ENCODE data around the gene RPS6KA3. TPM values are rescaled to one million over a fixed set of nuclear protein-coding genes. Genes with fewer than 3 reads are reported as not detected.

Gene RPS6KA3
- total RNA-seq = 10 to 100 TPM; 48.9 to 59.0 (median 50.6) TPM

DNA sequence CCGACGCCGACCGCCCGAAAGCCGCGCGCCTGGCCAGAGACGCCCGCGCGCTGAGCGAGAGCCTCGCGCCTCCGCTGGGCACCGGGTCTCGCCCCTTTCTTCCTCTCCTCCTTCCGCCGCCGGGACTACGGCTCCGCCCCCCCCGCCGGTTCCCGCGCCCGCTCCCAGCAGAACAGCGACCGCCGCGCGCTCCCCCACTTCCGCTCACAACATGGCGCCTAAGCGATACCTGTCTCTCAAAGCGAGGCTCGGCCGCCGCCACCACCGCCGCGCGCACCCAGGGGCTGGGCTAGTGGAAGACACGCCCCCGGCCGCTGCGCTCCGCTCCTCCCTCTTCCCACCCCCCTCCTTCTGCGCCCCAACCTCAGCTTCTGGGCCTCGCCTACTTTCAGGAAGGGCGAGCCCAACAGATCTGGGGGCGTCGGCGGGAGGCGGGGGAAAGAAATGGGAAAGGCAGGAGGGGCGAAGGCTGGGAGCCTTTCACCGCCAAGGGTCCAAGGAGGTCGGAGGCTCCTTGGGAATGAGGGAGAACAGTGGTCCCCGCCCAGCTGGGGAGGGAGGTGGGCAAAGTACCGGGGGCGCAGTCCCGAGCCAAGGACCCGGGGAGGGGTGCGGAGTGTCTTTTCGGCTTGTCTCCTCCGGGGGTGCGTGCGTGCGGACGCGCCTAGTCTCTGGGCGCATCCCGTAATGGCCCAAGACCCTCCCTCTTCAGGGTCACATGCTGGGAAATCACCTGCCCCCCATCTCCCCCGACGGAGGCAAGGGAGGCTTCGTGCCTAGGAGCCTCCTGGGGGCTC is at the start of gene RPS6KA3:
Gene RPS6KA3 (minus strand): TSS at position 100 of the 797 bp plus-strand sequence. CDS start 277 bp downstream, outside the sequence.
- intact Hi-C loops (cut with DNase I; ENCODE audit: low total_unique reads) = no loop called here
- H3K36me3 ChIP-seq = no peaks in the 10 kb centered on the region
- DNase-seq = peak; percentile 89 to 90

DNA sequence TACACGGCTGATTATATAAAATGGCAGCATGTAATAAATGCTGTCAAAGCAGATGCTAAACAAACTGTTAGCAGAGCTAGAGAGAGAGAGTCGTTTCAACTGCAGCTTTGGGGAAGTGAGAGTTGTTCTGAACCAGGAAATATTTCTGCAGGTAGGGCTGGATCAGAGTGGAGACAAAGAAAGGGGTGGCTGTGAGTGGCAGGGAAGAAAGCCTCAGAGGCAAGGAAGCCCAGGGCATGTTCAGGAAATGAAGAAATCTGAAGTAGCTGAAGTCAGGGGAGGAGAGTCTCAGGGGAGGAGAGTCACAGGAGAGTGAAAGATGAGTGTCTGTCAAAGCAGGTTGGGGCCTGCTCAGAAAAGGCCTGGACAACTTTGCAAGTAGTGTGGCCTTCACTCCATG is 48.4 kb upstream of the RPS6KA3 start:
- DNase-seq = no peak
- TF ChIP-seq POLR2A (IDR thresholded peaks at IDR 0.05) (no peak), CTCF (IDR thresholded peaks at IDR 0.05) (no peak)
- H3K4me1 ChIP-seq = no peaks in the 10 kb centered on the region
- intact Hi-C loops (cut with DNase I; ENCODE audit: low total_unique reads) = no loop called here
- no peaks in the 10 kb centered on the region for H3K9me3 ChIP-seq
- no peak overlapping the region for H3K4me3 ChIP-seq
- H3K36me3 ChIP-seq = no peaks in the 10 kb centered on the region
- no peak overlapping the region for H3K27ac ChIP-seq
- no peaks in the 10 kb centered on the region for H3K27me3 ChIP-seq

More for the DNA sequence above, at the start of gene RPS6KA3:
- TF ChIP-seq CTCF (IDR thresholded peaks at IDR 0.05) (no peak), POLR2A (IDR thresholded peaks at IDR 0.05) (peak; percentile 74 to 80)
- Histone ChIP-seq H3K9me3 (no peaks in the 10 kb centered on the region), H3K4me3 (peak within 1 kb of the TSS; percentile 58 to 65), H3K27ac (peak within 1 kb of the TSS; percentile 86 to 91), H3K27me3 (no peaks in the 10 kb centered on the region), H3K4me1 (no peaks in the 10 kb centered on the region)

GRCh38 chrX:20313899-20314298 is 47.2 kb upstream of the RPS6KA3 start:
- Histone ChIP-seq H3K4me1 (no peaks in the 10 kb centered on the region), H3K27ac (no peak overlapping the region), H3K9me3 (no peaks in the 10 kb centered on the region), H3K27me3 (no peaks in the 10 kb centered on the region), H3K4me3 (no peak overlapping the region), H3K36me3 (no peaks in the 10 kb centered on the region)
- intact Hi-C loops (cut with DNase I; ENCODE audit: low total_unique reads) = no loop called here
- DNase-seq = no peak
- TF ChIP-seq POLR2A (IDR thresholded peaks at IDR 0.05) = no peak

GRCh38 chrX:20312018-20312417 is 45.3 kb upstream of the RPS6KA3 start:
- Histone ChIP-seq H3K4me1 (no peaks in the 10 kb centered on the region), H3K4me3 (no peak overlapping the region), H3K36me3 (no peaks in the 10 kb centered on the region), H3K27me3 (no peaks in the 10 kb centered on the region), H3K9me3 (no peaks in the 10 kb centered on the region), H3K27ac (no peak overlapping the region)
- intact Hi-C loops (cut with DNase I; ENCODE audit: low total_unique reads) = no loop called here
- DNase-seq = no peak
- TF ChIP-seq POLR2A (IDR thresholded peaks at IDR 0.05) (no peak), CTCF (IDR thresholded peaks at IDR 0.05) (no peak)

DNA sequence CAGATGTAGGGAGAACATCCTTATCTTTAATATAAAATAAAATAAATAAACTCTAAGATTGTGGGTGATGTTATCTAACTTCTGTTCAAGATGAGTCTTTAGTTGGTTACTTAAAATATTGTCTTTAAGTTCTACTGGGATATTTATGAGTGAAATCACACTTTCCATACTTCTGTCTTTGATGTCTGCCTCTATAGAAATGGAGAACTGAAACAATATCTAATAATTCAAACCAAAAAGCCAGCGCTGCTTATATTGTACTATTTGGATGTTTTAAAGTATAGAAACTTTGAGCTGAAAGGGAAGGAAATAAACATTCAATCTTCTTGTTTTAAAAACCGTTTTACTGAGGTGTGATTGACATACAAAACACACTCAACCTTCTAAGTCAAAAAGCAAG is 44.8 kb upstream of the RPS6KA3 start:
- intact Hi-C loops (cut with DNase I; ENCODE audit: low total_unique reads) = no loop called here
- Histone ChIP-seq H3K27ac (no peak overlapping the region), H3K4me3 (no peak overlapping the region), H3K27me3 (no peaks in the 10 kb centered on the region), H3K4me1 (no peaks in the 10 kb centered on the region), H3K9me3 (no peaks in the 10 kb centered on the region), H3K36me3 (no peaks in the 10 kb centered on the region)
- no peak for DNase-seq
- TF ChIP-seq CTCF (IDR thresholded peaks at IDR 0.05) (no peak), POLR2A (IDR thresholded peaks at IDR 0.05) (no peak)

All from uterus (tissue), 4 donors.